BJ (cell line): Measurements from ENCODE around the gene WDFY2. TPM values are rescaled to one million over a fixed set of nuclear protein-coding genes. Genes with fewer than 3 reads are reported as not detected.

Experiments used
- CTCF ChIA-PET: fragments of 350-600 bp; formaldehyde crosslinking; extraction: SDS; loops from one replicate; lab custom pipeline; 2021; ENCODE audit warnings: antibody characterized with exemption, inconsistent platforms; lab: Yijun Ruan, JAX
- POLR2A ChIA-PET: fragments of 300-600 bp; sonication (Branson Sonifier 250); formaldehyde crosslinking; extraction: SDS; loops from one replicate; lab custom pipeline; 2021; ENCODE audit warnings: antibody characterized with exemption; lab: Charles Lee
- DNase-seq: peaks from one replicate; pipeline ENCODE4 v3.0.0-alpha.2; 2011; ENCODE audit warnings: low read depth
- H3K27me3 ChIP-seq: 2 replicates; pipeline ENCODE4 v1.6.0; 2011; ENCODE audit warnings: low read length; ENCODE audit not compliant: control insufficient read depth, insufficient read depth
- H3K36me3 ChIP-seq: 2 replicates; pipeline ENCODE4 v1.5.1; 2011; ENCODE audit warnings: low read length; ENCODE audit not compliant: control insufficient read depth, insufficient read depth
- H3K4me3 ChIP-seq: 2 replicates; pipeline ENCODE4 v1.5.1; 2011; ENCODE audit warnings: low read depth, mild to moderate bottlenecking, control low read depth, low read length
- CTCF ChIP-seq: IDR thresholded peaks from 2 replicates; pipeline ENCODE4 v1.5.1; 2011; ENCODE audit warnings: low read depth, mild to moderate bottlenecking, control low read depth, inconsistent platforms, low read length, moderate library complexity; ENCODE audit not compliant: insufficient read depth
- polyA plus RNA-seq: library from polyadenylated mRNA; depleted of rRNA; stranded (reverse); fragments of >200 nt; gene quantifications from 2 replicates; pipeline ENCODE4 v1.2.3, GENCODE V29; 2011

WDFY2 gene
- polyA plus RNA-seq, 1 experiment: 4.3 TPM

GRCh38 chr13:51811920-51812451 is 227.7 kb downstream of the WDFY2 start:
- H3K4me3 ChIP-seq: no peak overlapping the region
- CTCF ChIA-PET: interaction anchor here (1.3 to 4.8 kb wide), 2 partner anchors 14 to 316 kb away, joined by 4 to 42 read pairs; partner anchors contain the start of gene NEK5
- DNase-seq: no peak
- TF ChIP-seq CTCF: no peak
- H3K27me3 ChIP-seq: peaks cover 6% of the 10 kb centered on the region
- POLR2A ChIA-PET: no interaction called here
- H3K36me3 ChIP-seq: no peaks in the 10 kb centered on the region

GRCh38 chr13:51814071-51814470 is 229.8 kb downstream of the WDFY2 start:
- no peak for DNase-seq

GRCh38 chr13:51814825-51815650 is 230.8 kb downstream of the WDFY2 start:
- peaks cover 20% of the 10 kb centered on the region for H3K27me3 ChIP-seq
- POLR2A ChIA-PET: no interaction called here
- peak; percentile 85 for TF ChIP-seq CTCF
- CTCF ChIA-PET: interaction anchor here (0.7 to 4.8 kb wide), 19 partner anchors 9 to 421 kb away, joined by 3 to 42 read pairs (median 4); partner anchors contain the start of gene NEK5
- H3K4me3 ChIP-seq: no peak overlapping the region
- DNase-seq: no peak
- H3K36me3 ChIP-seq: no peaks in the 10 kb centered on the region

More at GRCh38 chr13:51814071-51814470, 229.8 kb downstream of the WDFY2 start:
- Histone ChIP-seq H3K36me3 (no peaks in the 10 kb centered on the region), H3K27me3 (peaks cover 16% of the 10 kb centered on the region), H3K4me3 (no peak overlapping the region)
- ChIA-PET POLR2A (no interaction called here), CTCF (interaction anchor here (0.7 to 4.8 kb wide), 11 partner anchors 8 to 422 kb away, joined by 3 to 42 read pairs (median 4); partner anchors contain the start of gene NEK5)
- no peak for TF ChIP-seq CTCF

- Histone ChIP-seq H3K4me3 (no peak overlapping the region), H3K36me3 (no peaks in the 10 kb centered on the region), H3K27me3 (peaks cover 20% of the 10 kb centered on the region)
- no peak for DNase-seq
- ChIA-PET POLR2A (interaction anchor here (0.6 kb wide), 1 partner anchor 338 kb away, joined by 4 read pairs; no protein-coding TSS in a partner anchor), CTCF (interaction anchor here (0.5 to 4.8 kb wide), 14 partner anchors 10 to 667 kb away, joined by 3 to 42 read pairs (median 4); partner anchors contain the start of gene NEK5)
- no peak for TF ChIP-seq CTCF
These were observed 231.6 kb downstream of the WDFY2 start for GRCh38 chr13:51815848-51816247.
